ENCODE data around the gene SNRPD2.

The SNRPD2 gene

DNA sequence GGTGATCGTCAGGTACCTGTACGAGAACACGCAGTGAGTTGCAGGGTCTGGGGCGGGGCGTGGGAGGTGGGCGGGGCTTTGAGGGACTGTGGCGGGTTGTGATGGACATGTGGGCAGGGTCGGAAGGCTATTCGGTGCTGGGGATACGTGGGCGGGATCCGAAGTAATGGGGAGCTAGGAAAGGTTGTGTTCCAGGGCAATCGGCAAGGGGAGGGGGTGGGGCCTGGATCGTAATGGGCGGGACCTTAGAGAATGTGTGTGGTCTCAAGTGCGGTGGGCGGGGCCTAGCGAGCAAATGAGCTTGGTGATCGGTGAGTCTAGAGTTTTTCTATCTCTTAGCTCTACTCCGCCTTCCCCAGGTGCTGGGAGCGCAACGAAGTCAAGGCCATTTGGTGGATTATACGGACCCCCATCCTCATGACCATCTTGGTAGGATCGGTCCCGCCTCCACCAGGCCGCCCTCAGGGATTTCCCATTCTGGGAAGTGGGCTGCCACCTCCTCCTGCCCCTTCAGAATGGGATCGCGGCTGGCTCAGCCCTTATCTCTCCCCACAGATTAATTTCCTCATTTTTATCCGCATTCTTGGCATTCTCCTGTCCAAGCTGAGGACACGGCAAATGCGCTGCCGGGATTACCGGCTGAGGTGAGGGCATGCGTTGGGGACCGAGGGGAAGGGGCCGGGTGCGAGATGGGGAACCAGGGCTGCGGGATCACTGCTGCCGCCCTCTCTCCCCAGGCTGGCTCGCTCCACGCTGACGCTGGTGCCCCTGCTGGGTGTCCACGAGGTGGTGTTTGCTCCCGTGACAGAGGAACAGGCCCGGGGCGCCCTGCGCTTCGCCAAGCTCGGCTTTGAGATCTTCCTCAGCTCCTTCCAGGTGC lies 14.2 kb downstream of the SNRPD2 start:
- H3K9ac ChIP-seq (ENCODE audit: low read depth, low read length, poor library complexity, severe bottlenecking) = no peak overlapping the region
- peaks cover 3% of the 10 kb centered on the region for H3K4me1 ChIP-seq (ENCODE audit: insufficient read depth, low read length, poor library complexity, severe bottlenecking)
- H3K9me2 ChIP-seq (replicated peaks; ENCODE audit: low read depth, low read length) = no peaks in the 10 kb centered on the region
- H3K79me2 ChIP-seq (ENCODE audit: insufficient read depth, low read length) = no peaks in the 10 kb centered on the region
- no peaks in the 10 kb centered on the region for H3K9me3 ChIP-seq (ENCODE audit: insufficient read depth, low read depth, low read length)
- no peaks in the 10 kb centered on the region for H3F3A ChIP-seq (ENCODE audit: low read depth)
- H3K4me3 ChIP-seq (ENCODE audit: low read length, poor library complexity, severe bottlenecking) = no peak overlapping the region
- H3K4me2 ChIP-seq (ENCODE audit: low read depth, low read length, poor library complexity, severe bottlenecking) = no peak overlapping the region
- TF ChIP-seq, protein P1, sequence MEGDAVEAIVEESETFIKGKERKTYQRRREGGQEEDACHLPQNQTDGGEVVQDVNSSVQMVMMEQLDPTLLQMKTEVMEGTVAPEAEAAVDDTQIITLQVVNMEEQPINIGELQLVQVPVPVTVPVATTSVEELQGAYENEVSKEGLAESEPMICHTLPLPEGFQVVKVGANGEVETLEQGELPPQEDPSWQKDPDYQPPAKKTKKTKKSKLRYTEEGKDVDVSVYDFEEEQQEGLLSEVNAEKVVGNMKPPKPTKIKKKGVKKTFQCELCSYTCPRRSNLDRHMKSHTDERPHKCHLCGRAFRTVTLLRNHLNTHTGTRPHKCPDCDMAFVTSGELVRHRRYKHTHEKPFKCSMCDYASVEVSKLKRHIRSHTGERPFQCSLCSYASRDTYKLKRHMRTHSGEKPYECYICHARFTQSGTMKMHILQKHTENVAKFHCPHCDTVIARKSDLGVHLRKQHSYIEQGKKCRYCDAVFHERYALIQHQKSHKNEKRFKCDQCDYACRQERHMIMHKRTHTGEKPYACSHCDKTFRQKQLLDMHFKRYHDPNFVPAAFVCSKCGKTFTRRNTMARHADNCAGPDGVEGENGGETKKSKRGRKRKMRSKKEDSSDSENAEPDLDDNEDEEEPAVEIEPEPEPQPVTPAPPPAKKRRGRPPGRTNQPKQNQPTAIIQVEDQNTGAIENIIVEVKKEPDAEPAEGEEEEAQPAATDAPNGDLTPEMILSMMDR (conservative IDR thresholded peaks at IDR 0.05; ENCODE audit: low read length) = no peak
- no peak for TF ChIP-seq EZH2phosphoT487 (IDR thresholded peaks at IDR 0.05; ENCODE audit: borderline replicate concordance)
- no peaks in the 10 kb centered on the region for H4K20me1 ChIP-seq (ENCODE audit: insufficient read depth, low read length, poor library complexity, severe bottlenecking)
- H3K27me3 ChIP-seq (ENCODE audit: insufficient read depth, low read length, poor library complexity, severe bottlenecking) = no peaks in the 10 kb centered on the region
- H2AFZ ChIP-seq (ENCODE audit: low read length) = no peak overlapping the region
- H3K36me3 ChIP-seq (ENCODE audit: insufficient read depth, low read length) = no peaks in the 10 kb centered on the region

DNA sequence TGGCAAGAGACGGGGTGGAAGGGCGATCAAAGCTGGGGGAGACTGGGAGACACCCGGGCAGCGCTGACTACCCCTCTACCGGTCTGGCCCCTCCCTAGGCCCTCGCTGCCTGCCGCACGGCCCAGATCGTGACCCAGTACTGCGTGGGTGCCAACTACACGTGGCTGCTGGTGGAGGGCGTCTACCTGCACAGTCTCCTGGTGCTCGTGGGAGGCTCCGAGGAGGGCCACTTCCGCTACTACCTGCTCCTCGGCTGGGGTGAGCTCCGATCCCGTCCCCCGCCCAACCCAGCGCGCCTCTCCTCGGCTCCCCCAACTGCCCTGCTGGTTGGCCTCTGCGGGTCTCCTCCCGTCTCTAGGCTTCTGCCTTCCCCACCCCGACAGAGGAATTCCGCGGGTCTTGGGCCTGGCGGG lies 14.9 kb downstream of the SNRPD2 start:
- Histone ChIP-seq H3K79me2 (ENCODE audit: insufficient read depth, low read length) (no peaks in the 10 kb centered on the region), H3K9ac (ENCODE audit: low read depth, low read length, poor library complexity, severe bottlenecking) (no peak overlapping the region), H3K27me3 (ENCODE audit: insufficient read depth, low read length, poor library complexity, severe bottlenecking) (no peaks in the 10 kb centered on the region), H3F3A (ENCODE audit: low read depth) (no peaks in the 10 kb centered on the region), H3K4me2 (ENCODE audit: low read depth, low read length, poor library complexity, severe bottlenecking) (no peak overlapping the region), H3K36me3 (ENCODE audit: insufficient read depth, low read length) (no peaks in the 10 kb centered on the region), H3K4me1 (ENCODE audit: insufficient read depth, low read length, poor library complexity, severe bottlenecking) (peaks cover 3% of the 10 kb centered on the region), H3K4me3 (ENCODE audit: low read length, poor library complexity, severe bottlenecking) (no peak overlapping the region), H4K20me1 (ENCODE audit: insufficient read depth, low read length, poor library complexity, severe bottlenecking) (no peaks in the 10 kb centered on the region), H3K9me3 (ENCODE audit: insufficient read depth, low read depth, low read length) (no peaks in the 10 kb centered on the region), H2AFZ (ENCODE audit: low read length) (no peak overlapping the region), H3K9me2 (replicated peaks; ENCODE audit: low read depth, low read length) (no peaks in the 10 kb centered on the region)
- TF ChIP-seq EZH2phosphoT487 (IDR thresholded peaks at IDR 0.05; ENCODE audit: borderline replicate concordance) = no peak
- TF ChIP-seq, protein P1 (conservative IDR thresholded peaks at IDR 0.05; ENCODE audit: low read length) = no peak

- H3K9me2 ChIP-seq (replicated peaks; ENCODE audit: low read depth, low read length) = no peaks in the 10 kb centered on the region
- H4K20me1 ChIP-seq (ENCODE audit: insufficient read depth, low read length, poor library complexity, severe bottlenecking) = no peaks in the 10 kb centered on the region
- H3K27me3 ChIP-seq (ENCODE audit: insufficient read depth, low read length, poor library complexity, severe bottlenecking) = no peaks in the 10 kb centered on the region
- no peaks in the 10 kb centered on the region for H3K36me3 ChIP-seq (ENCODE audit: insufficient read depth, low read length)
- no peak overlapping the region for H3K4me2 ChIP-seq (ENCODE audit: low read depth, low read length, poor library complexity, severe bottlenecking)
- no peaks in the 10 kb centered on the region for H3K79me2 ChIP-seq (ENCODE audit: insufficient read depth, low read length)
- H3K9ac ChIP-seq (ENCODE audit: low read depth, low read length, poor library complexity, severe bottlenecking) = no peak overlapping the region
- no peaks in the 10 kb centered on the region for H3K4me1 ChIP-seq (ENCODE audit: insufficient read depth, low read length, poor library complexity, severe bottlenecking)
- H3F3A ChIP-seq (ENCODE audit: low read depth) = no peaks in the 10 kb centered on the region
- TF ChIP-seq EZH2phosphoT487 (IDR thresholded peaks at IDR 0.05; ENCODE audit: borderline replicate concordance) = no peak
- no peak overlapping the region for H3K4me3 ChIP-seq (ENCODE audit: low read length, poor library complexity, severe bottlenecking)
- no peaks in the 10 kb centered on the region for H3K9me3 ChIP-seq (ENCODE audit: insufficient read depth, low read depth, low read length)
- H2AFZ ChIP-seq (ENCODE audit: low read length) = no peak overlapping the region
These were observed 16.8 kb downstream of the SNRPD2 start for GRCh38 chr19:45674946-45675345.

All from Loucy (cell line).